Activated CD4-positive, alpha-beta T cell treated with anti-CD3 and anti-CD28 coated beads, Interleukin-2, amount 10 ng/mL, durations not matched to agents 24 days and 14 days (primary cell): ENCODE measurements around the gene LAG3. TPM values are rescaled to one million over a fixed set of nuclear protein-coding genes. Genes with fewer than 3 reads are reported as not detected.
A peak's percentile ranks its signal among the peaks of the same experiment; 100 is the strongest.
"Not testable (repeated sequence)": the region's sequence is repeated elsewhere in the genome, so short reads cannot be mapped to it uniquely, and the experiment has no call there.

Source experiments
- DNase-seq: peaks from one replicate; pipeline ENCODE4 v3.0.0; 2022
- H3K27ac Mint-ChIP-seq: one replicate; pipeline ENCODE4 v1.8.0; 2022; ENCODE audit warnings: mild to moderate bottlenecking, mixed read lengths
- H3K27me3 Mint-ChIP-seq: one replicate; pipeline ENCODE4 v1.8.0; 2022; ENCODE audit warnings: mixed read lengths
- H3K36me3 Mint-ChIP-seq: one replicate; pipeline ENCODE4 v1.8.0; 2022; ENCODE audit warnings: low read depth, mild to moderate bottlenecking, mixed read lengths
- H3K4me1 Mint-ChIP-seq: one replicate; pipeline ENCODE4 v1.8.0; 2021; ENCODE audit warnings: mixed read lengths
- H3K4me3 Mint-ChIP-seq: one replicate; pipeline ENCODE4 v1.8.0; 2022; ENCODE audit warnings: mild to moderate bottlenecking, moderate library complexity, mixed read lengths
- H3K9me3 Mint-ChIP-seq: one replicate; pipeline ENCODE4 v1.8.0; 2021; ENCODE audit warnings: mixed read lengths
- intact Hi-C: fragments of 100-400 bp; cut with micrococcal nuclease; formaldehyde crosslinking; loops from one replicate; pipeline ENCODE4 v1.15.1; 2023
- total RNA-seq: library from RNA; stranded (reverse); gene quantifications from 2 replicates; pipeline ENCODE4 v1.2.3, GENCODE V29; 2022

LAG3 gene
- 253 and 269 TPM in 2 replicates for total RNA-seq

DNA sequence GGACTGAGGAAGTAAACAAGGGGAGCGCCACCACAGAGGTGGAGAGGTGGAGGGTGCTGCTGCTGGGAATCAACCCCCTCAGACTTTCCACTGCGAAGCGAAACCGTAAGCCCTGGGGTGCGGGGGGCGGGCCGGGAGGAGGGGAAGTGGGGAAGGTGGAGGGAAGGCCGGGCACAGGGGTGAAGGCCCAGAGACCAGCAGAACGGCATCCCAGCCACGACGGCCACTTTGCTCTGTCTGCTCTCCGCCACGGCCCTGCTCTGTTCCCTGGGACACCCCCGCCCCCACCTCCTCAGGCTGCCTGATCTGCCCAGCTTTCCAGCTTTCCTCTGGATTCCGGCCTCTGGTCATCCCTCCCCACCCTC is at the start of gene LAG3:
Gene LAG3, plus strand, starts transcription at position 190 of the 365 bp plus-strand sequence. CDS start 333 bp downstream, outside the sequence.
- peak within 1 kb of the TSS; percentile 83 for H3K4me3 Mint-ChIP-seq
- peaks cover 68% of the 10 kb centered on the region for H3K4me1 Mint-ChIP-seq

DNA sequence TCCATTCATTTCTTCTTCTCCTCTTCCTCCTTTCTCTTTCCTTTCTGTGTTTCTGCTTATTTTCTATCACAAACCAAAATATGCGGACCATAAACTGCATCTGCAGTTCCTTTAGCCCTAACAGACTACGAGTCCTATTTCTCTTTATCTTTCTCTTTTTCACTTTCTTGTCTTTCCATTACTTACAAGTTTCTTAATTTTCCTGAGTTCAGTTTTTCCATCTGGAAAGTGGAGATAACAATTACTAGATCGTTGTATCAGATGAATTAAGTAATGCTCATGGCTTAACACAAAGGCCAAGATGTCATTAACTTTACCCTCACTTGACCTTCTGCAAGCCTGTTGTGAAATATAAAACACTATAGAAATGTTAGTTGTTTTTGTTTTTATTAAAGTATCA is 49.5 kb upstream of the LAG3 start:
- Mint-ChIP-seq H3K27me3 (peaks cover 3% of the 10 kb centered on the region), H3K4me3 (no peak overlapping the region), H3K27ac (no peak overlapping the region), H3K4me1 (peaks cover 27% of the 10 kb centered on the region), H3K9me3 (no peaks in the 10 kb centered on the region), H3K36me3 (peaks cover 11% of the 10 kb centered on the region)
- intact Hi-C loops = no loop called here
- DNase-seq = no peak

More for the DNA sequence above, at the start of gene LAG3:
- intact Hi-C loops = loop anchor here (1.0 kb wide), 1 partner anchor 8 kb away; no protein-coding TSS in a partner anchor
- Mint-ChIP-seq H3K36me3 (peaks cover 66% of the 10 kb centered on the region), H3K9me3 (no peaks in the 10 kb centered on the region), H3K27me3 (no peaks in the 10 kb centered on the region), H3K27ac (peak within 1 kb of the TSS; percentile 90)
- DNase-seq = peak; percentile 87

DNA sequence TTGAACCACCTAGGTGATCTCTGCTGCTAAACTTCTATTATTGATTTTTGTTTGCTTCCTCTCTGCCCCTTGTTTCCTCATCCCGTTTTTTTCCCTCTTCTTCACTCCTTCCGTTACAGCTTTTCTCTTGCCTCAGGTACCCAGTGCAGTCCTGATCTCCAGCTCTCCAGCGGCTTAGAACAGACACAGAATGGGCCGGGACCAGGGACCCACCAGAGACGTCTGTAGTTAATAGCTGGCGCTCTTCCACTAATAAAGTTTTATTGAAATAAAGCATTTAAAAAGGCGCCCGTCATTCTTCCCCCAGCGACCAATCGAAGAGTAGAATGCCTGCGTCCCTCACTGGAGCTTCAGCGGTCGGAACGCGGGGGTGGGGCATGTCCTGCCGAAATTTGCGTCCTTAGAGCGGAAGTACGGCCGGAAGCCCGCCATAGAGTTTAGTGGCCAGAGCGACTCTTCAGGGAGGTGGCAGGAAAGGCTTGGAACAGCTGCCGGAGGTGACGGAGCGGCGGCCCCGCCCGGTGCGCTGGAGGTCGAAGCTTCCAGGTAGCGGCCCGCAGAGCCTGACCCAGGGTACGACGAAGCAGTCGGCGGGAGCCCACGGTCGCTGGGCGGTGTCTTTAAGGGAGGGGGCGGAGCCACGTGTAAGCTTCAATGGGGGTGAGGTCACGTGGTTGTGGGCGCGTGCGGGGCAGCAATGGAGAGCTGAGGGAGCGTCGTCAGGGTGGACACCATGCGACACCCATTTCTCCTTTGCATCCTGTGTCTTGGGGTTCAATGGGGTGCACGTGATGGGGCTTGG is 48.5 kb upstream of the LAG3 start, which contains the start of gene COPS7A:
Gene COPS7A, plus strand, starts transcription at position 440 of the 802 bp plus-strand sequence. CDS start 611 bp downstream, outside the sequence.
- intact Hi-C loops = loop anchor here (1.0 to 2.0 kb wide), 5 partner anchors 29 to 127 kb away; partner anchors contain the start of genes CDCA3, ING4, MLF2 and ZNF384

DNA sequence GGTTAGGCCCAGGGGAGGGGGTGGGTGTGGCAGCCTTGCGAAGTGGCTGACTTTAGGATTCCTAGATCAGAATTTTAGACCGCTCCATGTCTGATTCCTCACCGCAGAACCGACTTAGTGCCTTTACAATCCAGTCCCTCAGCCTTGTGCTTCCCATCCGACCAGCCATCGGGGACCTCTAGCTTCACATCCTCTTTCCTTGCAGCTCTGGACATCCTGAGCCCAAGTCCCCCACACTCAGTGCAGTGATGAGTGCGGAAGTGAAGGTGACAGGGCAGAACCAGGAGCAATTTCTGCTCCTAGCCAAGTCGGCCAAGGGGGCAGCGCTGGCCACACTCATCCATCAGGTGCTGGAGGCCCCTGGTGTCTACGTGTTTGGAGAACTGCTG is 47.9 kb upstream of the LAG3 start:
- Mint-ChIP-seq H3K27ac (peak overlapping the region; percentile 98), H3K36me3 (peaks cover 15% of the 10 kb centered on the region), H3K4me1 (peaks cover 27% of the 10 kb centered on the region), H3K9me3 (no peaks in the 10 kb centered on the region), H3K4me3 (peak overlapping the region; percentile 89), H3K27me3 (peaks cover 3% of the 10 kb centered on the region)
- intact Hi-C loops = loop anchor here (1.0 to 2.0 kb wide), 5 partner anchors 29 to 127 kb away; partner anchors contain the start of genes CDCA3, ING4, MLF2 and ZNF384
- DNase-seq = peak; percentile 82

More for the DNA sequence above, 48.5 kb upstream of the LAG3 start, which contains the start of gene COPS7A:
- H3K27ac Mint-ChIP-seq = peak within 1 kb of the TSS; percentile 98
- H3K4me3 Mint-ChIP-seq = peak within 1 kb of the TSS; percentile 89
- peak; percentile 99 for DNase-seq
- H3K27me3 Mint-ChIP-seq = peaks cover 3% of the 10 kb centered on the region
- H3K9me3 Mint-ChIP-seq = no peaks in the 10 kb centered on the region
- H3K4me1 Mint-ChIP-seq = peaks cover 27% of the 10 kb centered on the region
- H3K36me3 Mint-ChIP-seq = peaks cover 12% of the 10 kb centered on the region

DNA sequence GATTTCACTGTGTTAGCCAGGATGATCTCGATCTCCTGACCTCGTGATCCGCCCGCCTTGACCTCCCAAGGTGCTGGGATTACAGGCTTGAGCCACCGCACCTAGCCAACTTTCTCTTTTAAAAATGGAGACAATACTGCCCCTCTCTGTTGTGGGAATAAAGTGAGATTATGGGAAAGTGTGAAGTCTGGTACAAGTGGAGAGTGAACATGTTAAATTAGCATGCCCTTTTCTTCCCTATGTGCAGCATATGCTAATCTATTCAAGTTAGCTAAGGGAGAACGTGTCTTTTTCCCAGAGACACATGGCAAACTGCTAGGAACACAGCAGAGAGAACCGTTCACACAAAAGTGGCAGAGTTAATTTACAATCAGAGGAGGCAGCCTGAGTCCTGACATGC is 47.0 kb upstream of the LAG3 start:
- no peak for DNase-seq
- Mint-ChIP-seq H3K4me3 (peak overlapping the region; percentile 89), H3K36me3 (peaks cover 23% of the 10 kb centered on the region), H3K9me3 (no peaks in the 10 kb centered on the region), H3K27ac (peak overlapping the region; percentile 59), H3K27me3 (peaks cover 3% of the 10 kb centered on the region), H3K4me1 (peaks cover 27% of the 10 kb centered on the region)
- intact Hi-C loops = loop anchor here (2.0 kb wide), 1 partner anchor 65 kb away; no protein-coding TSS in a partner anchor

DNA sequence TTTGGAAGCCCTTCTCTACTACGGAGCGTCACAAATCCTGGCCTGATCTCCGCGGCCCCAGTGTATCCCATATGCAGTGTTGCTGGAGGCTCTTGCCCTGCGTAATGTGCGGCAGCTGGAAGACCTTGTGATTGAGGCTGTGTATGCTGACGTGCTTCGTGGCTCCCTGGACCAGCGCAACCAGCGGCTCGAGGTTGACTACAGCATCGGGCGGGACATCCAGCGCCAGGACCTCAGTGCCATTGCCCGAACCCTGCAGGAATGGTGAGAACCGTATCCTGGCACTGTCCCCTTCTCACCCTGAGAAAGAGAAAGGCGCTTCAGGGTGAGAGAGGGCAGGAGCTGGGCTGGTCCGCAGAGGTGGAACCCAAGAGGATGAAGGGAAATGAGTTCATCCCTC is 43.1 kb upstream of the LAG3 start:
- peaks cover 16% of the 10 kb centered on the region for H3K4me1 Mint-ChIP-seq
- DNase-seq = no peak
- H3K9me3 Mint-ChIP-seq = no peaks in the 10 kb centered on the region
- peaks cover 34% of the 10 kb centered on the region for H3K36me3 Mint-ChIP-seq
- no peaks in the 10 kb centered on the region for H3K27me3 Mint-ChIP-seq
- no peak overlapping the region for H3K4me3 Mint-ChIP-seq
- intact Hi-C loops = no loop called here
- H3K27ac Mint-ChIP-seq = no peak overlapping the region

DNA sequence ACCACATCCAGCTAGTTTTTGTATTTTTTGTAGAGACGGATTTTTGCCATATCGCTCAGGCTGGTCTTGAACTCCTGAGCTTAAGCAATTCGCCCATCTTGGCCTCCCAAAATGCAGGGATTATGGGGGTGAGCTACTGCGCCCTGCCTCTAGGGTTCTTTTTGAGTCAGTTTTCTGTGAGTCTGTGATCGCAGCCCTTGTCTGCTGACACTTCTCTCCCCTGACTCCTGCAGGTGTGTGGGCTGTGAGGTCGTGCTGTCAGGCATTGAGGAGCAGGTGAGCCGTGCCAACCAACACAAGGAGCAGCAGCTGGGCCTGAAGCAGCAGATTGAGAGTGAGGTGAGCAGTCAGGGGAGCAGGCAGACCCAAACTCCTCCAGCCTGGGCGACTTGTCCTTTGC is 42.2 kb upstream of the LAG3 start:
- intact Hi-C loops = no loop called here
- Mint-ChIP-seq H3K4me3 (no peak overlapping the region), H3K36me3 (peaks cover 36% of the 10 kb centered on the region), H3K9me3 (no peaks in the 10 kb centered on the region), H3K4me1 (peaks cover 11% of the 10 kb centered on the region), H3K27me3 (no peaks in the 10 kb centered on the region), H3K27ac (no peak overlapping the region)
- DNase-seq = no peak

DNA sequence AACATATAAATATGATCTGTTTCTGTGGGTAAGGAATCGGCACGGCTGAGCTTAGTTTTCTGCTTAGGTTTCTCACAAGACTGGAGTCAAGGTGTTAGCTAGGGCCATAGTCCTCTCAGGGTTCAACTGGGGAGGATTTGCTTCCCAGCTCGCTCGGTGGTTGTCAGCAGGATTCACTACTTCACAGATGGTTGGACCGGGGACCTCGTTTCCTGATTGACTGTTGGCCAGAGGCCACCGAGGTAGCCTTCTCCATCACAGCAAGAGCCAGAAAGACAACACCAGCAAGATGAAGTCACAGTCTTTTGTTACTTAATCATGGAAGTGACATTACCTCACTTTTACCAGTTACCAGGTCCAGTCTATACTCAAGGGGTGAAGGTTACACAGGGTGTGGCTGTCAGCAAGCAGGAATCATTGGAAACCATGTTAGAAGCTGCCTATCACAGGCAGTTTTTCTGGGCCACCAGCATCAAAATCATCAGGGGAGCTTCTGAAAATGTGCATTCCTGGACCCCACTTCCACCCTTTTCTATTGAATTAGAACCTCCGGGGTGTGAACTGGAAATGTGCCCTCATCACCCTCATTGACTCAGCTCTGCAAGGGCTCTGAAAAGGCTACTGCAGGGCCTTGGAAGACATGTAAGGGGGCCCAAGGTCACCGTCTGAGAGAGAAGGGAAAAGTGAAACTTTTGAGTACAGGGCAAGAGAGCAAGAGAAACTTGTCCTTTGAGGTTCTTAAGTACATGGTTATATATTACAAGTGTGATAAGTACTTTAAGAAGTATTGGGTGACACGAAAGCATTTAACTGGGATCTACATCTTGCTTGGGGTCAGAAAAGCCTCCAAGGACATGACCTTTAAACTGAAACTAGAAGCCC is 37.6 kb upstream of the LAG3 start:
- H3K4me3 Mint-ChIP-seq = no peak overlapping the region
- peaks cover 18% of the 10 kb centered on the region for H3K36me3 Mint-ChIP-seq
- DNase-seq = no peak
- no peaks in the 10 kb centered on the region for H3K27me3 Mint-ChIP-seq
- H3K27ac Mint-ChIP-seq = no peak overlapping the region
- intact Hi-C loops = loop anchor here (1.0 kb wide), 2 partner anchors 45 to 91 kb away; no protein-coding TSS in a partner anchor
- peaks cover 5% of the 10 kb centered on the region for H3K4me1 Mint-ChIP-seq
- no peaks in the 10 kb centered on the region for H3K9me3 Mint-ChIP-seq

DNA sequence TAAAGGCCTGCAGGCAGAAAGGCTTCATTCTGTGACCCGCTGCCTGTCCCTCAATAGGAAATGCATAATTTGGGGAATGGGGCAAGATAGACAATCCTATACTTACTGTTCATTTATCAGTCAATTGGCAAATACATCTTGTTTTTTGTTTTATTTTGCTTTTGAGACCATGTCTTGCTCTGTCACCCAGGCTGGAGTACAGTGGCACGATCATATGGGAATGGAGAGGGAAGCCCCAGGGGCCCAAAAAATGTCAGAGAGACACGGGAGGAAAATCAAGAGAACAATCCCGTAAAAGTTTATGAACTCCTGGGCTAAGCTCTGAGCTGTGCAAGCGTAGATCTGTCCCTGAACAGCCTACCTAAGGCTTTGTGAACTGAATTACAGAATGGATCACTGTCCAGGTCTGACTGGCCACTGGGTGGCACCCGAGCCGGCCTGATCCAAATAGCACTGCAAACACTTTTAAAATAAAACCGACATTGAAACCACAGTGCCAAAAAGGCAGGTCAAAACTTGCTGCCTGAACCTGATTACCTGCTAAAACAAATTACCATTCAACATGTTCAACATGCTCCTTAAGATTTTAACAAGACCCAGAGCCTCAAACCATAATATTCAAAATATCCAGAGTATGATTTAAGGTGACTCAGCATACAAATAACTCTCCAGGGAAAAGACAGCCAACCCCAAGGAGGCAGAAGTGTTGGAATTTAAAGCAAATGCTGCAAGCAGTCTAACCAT is 36.7 kb upstream of the LAG3 start:
- Mint-ChIP-seq H3K36me3 (peaks cover 14% of the 10 kb centered on the region), H3K4me1 (peaks cover 5% of the 10 kb centered on the region), H3K9me3 (no peaks in the 10 kb centered on the region), H3K27ac (no peak overlapping the region), H3K27me3 (no peaks in the 10 kb centered on the region), H3K4me3 (no peak overlapping the region)
- intact Hi-C loops = loop anchor here (1.0 kb wide), 2 partner anchors 44 to 90 kb away; no protein-coding TSS in a partner anchor
- peak; percentile 80 for DNase-seq

DNA sequence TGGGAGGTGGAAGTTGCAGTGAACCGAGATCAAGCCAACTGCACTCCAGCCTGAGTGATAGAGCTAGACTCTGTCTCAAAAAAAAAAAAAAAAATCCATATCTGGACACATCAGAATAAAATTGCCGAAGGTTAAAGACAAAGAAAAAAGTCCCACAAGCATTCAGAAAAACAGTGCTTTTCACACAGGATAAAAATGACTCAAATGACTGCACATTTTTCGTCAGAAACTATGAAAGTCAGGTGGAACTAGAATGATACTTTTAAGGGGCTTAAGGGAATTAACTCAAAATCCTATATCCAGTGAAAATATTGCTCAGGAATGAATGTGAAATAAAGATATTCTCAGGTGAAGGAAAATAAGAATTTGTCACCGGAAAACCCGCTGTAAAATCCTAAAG is 35.6 kb upstream of the LAG3 start:
- H3K27ac Mint-ChIP-seq = no peak overlapping the region
- no peaks in the 10 kb centered on the region for H3K27me3 Mint-ChIP-seq
- no peak for DNase-seq
- peaks cover 6% of the 10 kb centered on the region for H3K36me3 Mint-ChIP-seq
- peaks cover 5% of the 10 kb centered on the region for H3K4me1 Mint-ChIP-seq
- intact Hi-C loops = no loop called here
- H3K9me3 Mint-ChIP-seq = no peaks in the 10 kb centered on the region
- no peak overlapping the region for H3K4me3 Mint-ChIP-seq

DNA sequence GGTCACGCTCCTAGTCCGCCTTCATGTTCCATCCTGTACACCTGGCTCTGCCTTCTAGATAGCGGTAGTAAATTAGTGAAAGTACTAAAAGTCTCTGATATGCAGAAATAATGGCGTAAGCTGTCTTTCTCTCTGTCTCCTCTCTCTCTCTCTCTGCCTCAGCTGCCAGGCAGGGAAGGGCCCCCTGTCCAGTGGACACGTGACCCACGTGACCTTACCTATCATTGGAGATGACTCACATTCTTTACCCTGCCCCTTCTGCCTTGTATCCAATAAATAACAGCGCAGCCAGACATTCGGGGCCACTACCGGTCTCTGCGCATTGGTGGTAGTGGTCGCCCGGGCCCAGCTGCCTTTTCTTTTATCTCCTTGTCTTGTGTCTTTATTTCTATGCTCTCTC is 30.2 kb upstream of the LAG3 start:
- H3K9me3 Mint-ChIP-seq, DNase-seq, H3K27me3 Mint-ChIP-seq, H3K4me3 Mint-ChIP-seq, intact Hi-C loops: not testable (repeated sequence)
- H3K36me3 Mint-ChIP-seq = peaks cover 17% of the 10 kb centered on the region
- peaks cover 25% of the 10 kb centered on the region for H3K4me1 Mint-ChIP-seq
- H3K27ac Mint-ChIP-seq = peak overlapping the region; percentile 1

DNA sequence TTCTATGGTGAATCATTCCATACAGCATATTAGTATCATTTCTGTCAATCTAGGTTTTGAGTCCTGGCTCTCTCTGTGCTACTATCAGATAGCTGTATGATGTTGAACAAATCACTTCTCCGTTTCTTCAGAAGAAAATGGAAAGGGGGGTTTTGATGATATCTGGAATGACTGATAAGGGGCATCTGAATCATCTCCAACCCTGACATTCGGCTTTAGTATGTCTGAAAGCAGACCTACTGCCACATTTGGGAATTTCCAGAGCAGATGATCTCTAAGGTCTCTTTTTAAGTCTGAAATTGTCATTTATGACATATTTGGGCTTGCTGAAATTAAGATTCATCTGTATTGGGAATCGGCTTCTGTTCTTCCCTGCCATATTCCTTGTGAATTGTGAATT is 29.5 kb upstream of the LAG3 start:
- no peaks in the 10 kb centered on the region for H3K9me3 Mint-ChIP-seq
- DNase-seq = no peak
- no peak overlapping the region for H3K4me3 Mint-ChIP-seq
- no peaks in the 10 kb centered on the region for H3K27me3 Mint-ChIP-seq
- H3K27ac Mint-ChIP-seq = peak overlapping the region; percentile 52
- H3K36me3 Mint-ChIP-seq = peaks cover 24% of the 10 kb centered on the region
- peaks cover 28% of the 10 kb centered on the region for H3K4me1 Mint-ChIP-seq
- intact Hi-C loops = no loop called here

DNA sequence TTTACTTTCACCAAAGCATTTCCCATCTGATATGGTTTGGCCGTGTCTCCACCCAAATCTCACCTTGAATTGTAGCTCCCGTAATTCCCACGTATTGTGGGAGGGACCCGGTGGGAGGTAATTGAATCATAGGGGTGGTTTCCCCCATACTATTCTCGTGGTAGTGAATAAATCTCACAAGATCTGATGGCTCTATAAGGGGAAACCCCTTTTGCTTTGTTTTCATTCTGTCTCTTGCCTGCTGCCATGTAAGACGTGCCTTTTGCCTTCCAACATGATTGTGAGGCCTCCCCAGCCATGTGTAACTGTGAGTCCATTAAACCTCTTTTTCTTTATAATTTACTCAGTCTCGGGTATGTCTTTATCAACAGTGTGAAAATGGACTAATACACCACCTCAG is 29.0 kb upstream of the LAG3 start:
- DNase-seq, H3K4me3 Mint-ChIP-seq, H3K27me3 Mint-ChIP-seq, H3K9me3 Mint-ChIP-seq, intact Hi-C loops: not testable (repeated sequence)
- Mint-ChIP-seq H3K4me1 (peaks cover 28% of the 10 kb centered on the region), H3K36me3 (peaks cover 29% of the 10 kb centered on the region), H3K27ac (peak overlapping the region; percentile 43)
